SK-N-MC (cell line): ENCODE data around the gene NCF1.
"Not testable (repeated sequence)": the region's sequence is repeated elsewhere in the genome, so short reads cannot be mapped to it uniquely, and the experiment has no call there.

Experiments
- EZH2 ChIP-seq: fragments of 200-600 bp; sonication (generic); IDR thresholded peaks from one replicate; pipeline ENCODE4 v1.6.1; 2017; ENCODE audit warnings: antibody characterized with exemption
- POLR2AphosphoS5 ChIP-seq: IDR thresholded peaks from 2 replicates; pipeline ENCODE4 v1.6.1; 2012; ENCODE audit warnings: mild to moderate bottlenecking, low read depth, low read length, borderline replicate concordance

- TF ChIP-seq EZH2, POLR2AphosphoS5: not testable (repeated sequence)
Observed at GRCh38 chr7:74753921-74754482, 19.8 kb upstream of the NCF1 start.
